Stimulated activated CD8-positive, alpha-beta memory T cell treated with anti-CD3 and anti-CD28 coated beads, Interleukin-4, amount 100 ng/mL, for 1 hour (primary cell): Measurements from ENCODE around the gene PTPRK.

ENCODE experiments used
- DNase-seq, 2 donors: peaks; one replicate each; pipeline ENCODE4 v3.0.0-alpha.2; 2020; ENCODE audit warnings: low read depth in 2 of 2, low spot score in 1 of 2

Gene PTPRK

GRCh38 chr6:128395596-128395995 is 124.8 kb downstream of the PTPRK start:
- no peak for DNase-seq

- no peak for DNase-seq
Measured at GRCh38 chr6:128395188-128395587, 125.2 kb downstream of the PTPRK start.

- DNase-seq, result no peak
Measured at GRCh38 chr6:128394167-128394566, 126.2 kb downstream of the PTPRK start.

GRCh38 chr6:128389820-128390534 is 130.4 kb downstream of the PTPRK start:
- DNase-seq, result no peak

- no peak for DNase-seq
Measured at GRCh38 chr6:128388380-128388779, 132.0 kb downstream of the PTPRK start.

- DNase-seq, result no peak
Measured at GRCh38 chr6:128380891-128381290, 139.5 kb downstream of the PTPRK start.

GRCh38 chr6:128379577-128379976 is 140.8 kb downstream of the PTPRK start:
- no peak for DNase-seq

- DNase-seq, result no peak
Measured at GRCh38 chr6:128376952-128377503, 143.4 kb downstream of the PTPRK start.

- no peak for DNase-seq
Measured at GRCh38 chr6:128371136-128371535, 149.3 kb downstream of the PTPRK start.

- no peak for DNase-seq
Measured at GRCh38 chr6:128370072-128370471, 150.3 kb downstream of the PTPRK start.

GRCh38 chr6:128368213-128368944 is 152.0 kb downstream of the PTPRK start:
- DNase-seq, result no peak

GRCh38 chr6:128367437-128367836 is 153.0 kb downstream of the PTPRK start:
- no peak for DNase-seq

- DNase-seq, result no peak
Measured at GRCh38 chr6:128365520-128366160, 154.8 kb downstream of the PTPRK start.

GRCh38 chr6:128364766-128365519 is 155.5 kb downstream of the PTPRK start:
- no peak for DNase-seq

GRCh38 chr6:128363020-128363813 is 157.2 kb downstream of the PTPRK start:
- no peak for DNase-seq

- no peak for DNase-seq
Measured at GRCh38 chr6:128361378-128361777, 159.0 kb downstream of the PTPRK start.

- no peak for DNase-seq
Measured at GRCh38 chr6:128358244-128358776, 162.1 kb downstream of the PTPRK start.

- DNase-seq, result no peak
Measured at GRCh38 chr6:128357392-128358130, 162.8 kb downstream of the PTPRK start.

- DNase-seq, result no peak
Measured at GRCh38 chr6:128352366-128352765, 168.0 kb downstream of the PTPRK start.

- DNase-seq, result no peak
Measured at GRCh38 chr6:128351255-128351514, 169.2 kb downstream of the PTPRK start.
